Thymus (tissue), 11 donors: Measurements from ENCODE around the gene KNDC1. TPM values are rescaled to one million over a fixed set of nuclear protein-coding genes. Genes with fewer than 3 reads are reported as not detected.

Experiments used
- DNase-seq, 9 donors: peaks; one replicate each; pipeline ENCODE4 v3.0.0-alpha.2; 2013; ENCODE audit warnings: low spot score in 9 of 9, low read depth in 6 of 9, missing footprints in 1 of 9
- H3K27ac ChIP-seq, 2 donors: one replicate each; pipeline ENCODE4 v1.5.1; 2013; ENCODE audit warnings: control low read depth in 1 of 2, low read depth in 1 of 2, low read length in 1 of 2, mild to moderate bottlenecking in 1 of 2, moderate library complexity in 1 of 2
- H3K27me3 ChIP-seq, 2 donors: one replicate each; pipeline ENCODE4 v1.5.1; 2013; ENCODE audit warnings: low read length in 1 of 2; ENCODE audit not compliant: control insufficient read depth in 2 of 2, insufficient read depth in 1 of 2
- H3K36me3 ChIP-seq, 2 donors: one replicate each; pipeline ENCODE4 v1.5.1; 2013; ENCODE audit warnings: low read length in 1 of 2, mild to moderate bottlenecking in 1 of 2, moderate library complexity in 1 of 2; ENCODE audit not compliant: control insufficient read depth in 2 of 2, insufficient read depth in 2 of 2
- H3K4me1 ChIP-seq, 2 donors: one replicate each; pipeline ENCODE4 v1.5.1; 2013; ENCODE audit warnings: low read length in 2 of 2; ENCODE audit not compliant: control insufficient read depth in 2 of 2, insufficient read depth in 2 of 2
- H3K4me3 ChIP-seq, 2 donors: one replicate each; pipeline ENCODE4 v1.5.1; 2013; ENCODE audit warnings: low read length in 2 of 2, control low read depth in 1 of 2, mild to moderate bottlenecking in 1 of 2
- H3K9me3 ChIP-seq, 2 donors: one replicate each; pipeline ENCODE4 v1.5.1; 2013; ENCODE audit warnings: low read length in 1 of 2, mild to moderate bottlenecking in 1 of 2; ENCODE audit not compliant: control insufficient read depth in 2 of 2, insufficient read depth in 1 of 2
- WGBS: extraction: QIAGEN DNeasy Blood & Tissue Kit; methylation state at CpG from one replicate; pipeline ENCODE4 v1.1.7; 2013; 5-methylcytosine and 5-hydroxymethylcytosine counted together
- polyA plus RNA-seq: library from polyadenylated mRNA; stranded (reverse); fragments of 200-250 nt; gene quantifications from one replicate; pipeline ENCODE4 v1.2.3, GENCODE V29; 2013
- total RNA-seq: library from RNA; stranded (reverse); fragments of 120-200 nt; gene quantifications from one replicate; pipeline ENCODE4 v1.2.4, GENCODE V29; 2013
- donor health status: healthy.

The KNDC1 gene
- total and polyA plus RNA-seq, 2 donors, result 0.02 to 0.19 TPM

- H3K4me1 ChIP-seq, result no peaks in the 10 kb centered on the region
- H3K27me3 ChIP-seq, result no peaks in the 10 kb centered on the region
- H3K4me3 ChIP-seq, result no peak overlapping the region
- peaks cover 0 to 10% of the 10 kb centered on the region in 2 donors for H3K9me3 ChIP-seq
- DNase-seq, result no peak
- no peaks in the 10 kb centered on the region for H3K36me3 ChIP-seq
- 84% methylated on average over 26 of the region's 26 CpGs for WGBS
- no peak overlapping the region for H3K27ac ChIP-seq
Measured at GRCh38 chr10:133179651-133180050, 19.6 kb downstream of the KNDC1 start.

GRCh38 chr10:133180192-133180964 is 20.4 kb downstream of the KNDC1 start:
- Histone ChIP-seq H3K36me3 (no peaks in the 10 kb centered on the region), H3K27ac (no peak overlapping the region), H3K27me3 (no peaks in the 10 kb centered on the region), H3K4me3 (no peak overlapping the region), H3K4me1 (no peaks in the 10 kb centered on the region), H3K9me3 (peaks cover 0 to 10% of the 10 kb centered on the region in 2 donors)
- DNase-seq, result no peak
- WGBS, result 94% methylated on average over 33 of the region's 33 CpGs

- Histone ChIP-seq H3K36me3 (no peaks in the 10 kb centered on the region), H3K4me3 (no peak overlapping the region), H3K27ac (no peak overlapping the region), H3K9me3 (peaks cover 0 to 10% of the 10 kb centered on the region in 2 donors), H3K4me1 (no peaks in the 10 kb centered on the region), H3K27me3 (no peaks in the 10 kb centered on the region)
- DNase-seq, result no peak
- 93% methylated on average over 23 of the region's 23 CpGs for WGBS
Measured at GRCh38 chr10:133180965-133181639, 21.1 kb downstream of the KNDC1 start.

GRCh38 chr10:133182190-133182589 is 22.2 kb downstream of the KNDC1 start:
- H3K4me1 ChIP-seq, result no peaks in the 10 kb centered on the region
- no peak overlapping the region for H3K4me3 ChIP-seq
- no peaks in the 10 kb centered on the region for H3K27me3 ChIP-seq
- WGBS, result 84% methylated on average over 14 of the region's 14 CpGs
- no peak overlapping the region for H3K27ac ChIP-seq
- no peak for DNase-seq
- peaks cover 0 to 10% of the 10 kb centered on the region in 2 donors for H3K9me3 ChIP-seq
- no peaks in the 10 kb centered on the region for H3K36me3 ChIP-seq

GRCh38 chr10:133182791-133183645 is 23.0 kb downstream of the KNDC1 start:
- Histone ChIP-seq H3K27ac (no peak overlapping the region), H3K9me3 (peaks cover 0 to 6% of the 10 kb centered on the region in 2 donors), H3K4me1 (no peaks in the 10 kb centered on the region), H3K36me3 (no peaks in the 10 kb centered on the region), H3K27me3 (no peaks in the 10 kb centered on the region), H3K4me3 (no peak overlapping the region)
- DNase-seq, result no peak
- 95% methylated on average over 66 of the region's 66 CpGs for whole genome bisulfite sequencing

GRCh38 chr10:133183646-133184378 is 23.8 kb downstream of the KNDC1 start:
- no peaks in the 10 kb centered on the region for H3K4me1 ChIP-seq
- no peak for DNase-seq
- no peaks in the 10 kb centered on the region for H3K27me3 ChIP-seq
- H3K36me3 ChIP-seq, result no peaks in the 10 kb centered on the region
- 88% methylated on average over 21 of the region's 21 CpGs for WGBS
- no peak overlapping the region for H3K4me3 ChIP-seq
- no peak overlapping the region for H3K27ac ChIP-seq
- no peaks in the 10 kb centered on the region for H3K9me3 ChIP-seq

GRCh38 chr10:133184591-133185244 is 24.7 kb downstream of the KNDC1 start:
- no peak for DNase-seq
- H3K4me1 ChIP-seq, result no peaks in the 10 kb centered on the region
- no peak overlapping the region for H3K27ac ChIP-seq
- no peaks in the 10 kb centered on the region for H3K36me3 ChIP-seq
- H3K27me3 ChIP-seq, result no peaks in the 10 kb centered on the region
- 90% methylated on average over 23 of the region's 23 CpGs for WGBS
- H3K4me3 ChIP-seq, result no peak overlapping the region
- no peaks in the 10 kb centered on the region for H3K9me3 ChIP-seq

GRCh38 chr10:133185421-133185820 is 25.4 kb downstream of the KNDC1 start:
- 85% methylated on average over 11 of the region's 11 CpGs for WGBS
- Histone ChIP-seq H3K9me3 (no peaks in the 10 kb centered on the region), H3K4me3 (no peak overlapping the region), H3K36me3 (no peaks in the 10 kb centered on the region), H3K27ac (no peak overlapping the region), H3K27me3 (no peaks in the 10 kb centered on the region), H3K4me1 (no peaks in the 10 kb centered on the region)
- no peak for DNase-seq
